Endothelial cell (in vitro differentiated cells): ENCODE data around the gene SLBP. TPM values are rescaled to one million over a fixed set of nuclear protein-coding genes. Genes with fewer than 3 reads are reported as not detected.

Experiments used
- DNase-seq: peaks from one replicate; pipeline ENCODE4 v3.0.0; 2021; ENCODE audit warnings: low spot score
- H3K27ac Mint-ChIP-seq: one replicate; pipeline ENCODE4 v1.8.0; 2021; ENCODE audit warnings: mixed read lengths, inconsistent platforms; ENCODE audit not compliant: unreplicated experiment
- H3K27me3 Mint-ChIP-seq: one replicate; pipeline ENCODE4 v1.8.0; 2021; ENCODE audit warnings: mild to moderate bottlenecking, moderate library complexity, mixed read lengths, inconsistent platforms; ENCODE audit not compliant: unreplicated experiment
- H3K36me3 Mint-ChIP-seq: one replicate; pipeline ENCODE4 v1.8.0; 2021; ENCODE audit warnings: mild to moderate bottlenecking, low read depth, mixed read lengths, inconsistent platforms; ENCODE audit not compliant: unreplicated experiment
- H3K4me1 Mint-ChIP-seq: one replicate; pipeline ENCODE4 v1.8.0; 2021; ENCODE audit warnings: mild to moderate bottlenecking, mixed read lengths, inconsistent platforms; ENCODE audit not compliant: unreplicated experiment
- H3K4me3 Mint-ChIP-seq: one replicate; pipeline ENCODE4 v1.8.0; 2021; ENCODE audit warnings: mild to moderate bottlenecking, mixed read lengths, inconsistent platforms; ENCODE audit not compliant: unreplicated experiment
- H3K9me3 Mint-ChIP-seq: one replicate; pipeline ENCODE4 v1.8.0; 2021; ENCODE audit warnings: mixed read lengths, inconsistent platforms; ENCODE audit not compliant: unreplicated experiment
- total RNA-seq: library from RNA; stranded (reverse); fragmentation: NEBNext Ultra II Directional; extraction: Animal tissue kit (Norgen Biotek cat#: 25700); gene quantifications from one replicate; pipeline ENCODE4 v1.2.1, GENCODE V29; 2021; ENCODE audit not compliant: unreplicated experiment
- TF ChIP-seq, protein P1 (sequence below): fragments of 200-600 bp; sonication (generic); IDR thresholded peaks from one replicate; pipeline ENCODE4 v1.5.0; 2021; ENCODE audit warnings: antibody characterized with exemption; ENCODE audit not compliant: unreplicated experiment

The SLBP gene
- total RNA-seq, 1 donor from 2014 or later: 33.2 TPM

GRCh38 chr4:1749826-1750225, 37.7 kb upstream of the SLBP start:
- Mint-ChIP-seq H3K9me3 (no peaks in the 10 kb centered on the region), H3K4me3 (no peak overlapping the region), H3K27ac (no peak overlapping the region), H3K4me1 (no peaks in the 10 kb centered on the region), H3K36me3 (peaks cover 3% of the 10 kb centered on the region), H3K27me3 (no peaks in the 10 kb centered on the region)
- TF ChIP-seq, protein P1, sequence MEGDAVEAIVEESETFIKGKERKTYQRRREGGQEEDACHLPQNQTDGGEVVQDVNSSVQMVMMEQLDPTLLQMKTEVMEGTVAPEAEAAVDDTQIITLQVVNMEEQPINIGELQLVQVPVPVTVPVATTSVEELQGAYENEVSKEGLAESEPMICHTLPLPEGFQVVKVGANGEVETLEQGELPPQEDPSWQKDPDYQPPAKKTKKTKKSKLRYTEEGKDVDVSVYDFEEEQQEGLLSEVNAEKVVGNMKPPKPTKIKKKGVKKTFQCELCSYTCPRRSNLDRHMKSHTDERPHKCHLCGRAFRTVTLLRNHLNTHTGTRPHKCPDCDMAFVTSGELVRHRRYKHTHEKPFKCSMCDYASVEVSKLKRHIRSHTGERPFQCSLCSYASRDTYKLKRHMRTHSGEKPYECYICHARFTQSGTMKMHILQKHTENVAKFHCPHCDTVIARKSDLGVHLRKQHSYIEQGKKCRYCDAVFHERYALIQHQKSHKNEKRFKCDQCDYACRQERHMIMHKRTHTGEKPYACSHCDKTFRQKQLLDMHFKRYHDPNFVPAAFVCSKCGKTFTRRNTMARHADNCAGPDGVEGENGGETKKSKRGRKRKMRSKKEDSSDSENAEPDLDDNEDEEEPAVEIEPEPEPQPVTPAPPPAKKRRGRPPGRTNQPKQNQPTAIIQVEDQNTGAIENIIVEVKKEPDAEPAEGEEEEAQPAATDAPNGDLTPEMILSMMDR: no peak
- DNase-seq: no peak

- Mint-ChIP-seq H3K27me3 (no peaks in the 10 kb centered on the region), H3K27ac (no peak overlapping the region), H3K4me1 (no peaks in the 10 kb centered on the region), H3K9me3 (no peaks in the 10 kb centered on the region), H3K4me3 (no peak overlapping the region), H3K36me3 (peaks cover 4% of the 10 kb centered on the region)
- DNase-seq: no peak
- TF ChIP-seq, protein P1: no peak
These were observed 37.3 kb upstream of the SLBP start for GRCh38 chr4:1749370-1749769.

- H3K27me3 Mint-ChIP-seq: peaks cover 2% of the 10 kb centered on the region
- H3K27ac Mint-ChIP-seq: no peak overlapping the region
- no peaks in the 10 kb centered on the region for H3K9me3 Mint-ChIP-seq
- peak; percentile 94 for DNase-seq
- no peak overlapping the region for H3K4me3 Mint-ChIP-seq
- peaks cover 6% of the 10 kb centered on the region for H3K36me3 Mint-ChIP-seq
- no peaks in the 10 kb centered on the region for H3K4me1 Mint-ChIP-seq
- TF ChIP-seq, protein P1: peak; percentile 92
These were observed 36.4 kb upstream of the SLBP start for GRCh38 chr4:1748465-1748995.

DNA sequence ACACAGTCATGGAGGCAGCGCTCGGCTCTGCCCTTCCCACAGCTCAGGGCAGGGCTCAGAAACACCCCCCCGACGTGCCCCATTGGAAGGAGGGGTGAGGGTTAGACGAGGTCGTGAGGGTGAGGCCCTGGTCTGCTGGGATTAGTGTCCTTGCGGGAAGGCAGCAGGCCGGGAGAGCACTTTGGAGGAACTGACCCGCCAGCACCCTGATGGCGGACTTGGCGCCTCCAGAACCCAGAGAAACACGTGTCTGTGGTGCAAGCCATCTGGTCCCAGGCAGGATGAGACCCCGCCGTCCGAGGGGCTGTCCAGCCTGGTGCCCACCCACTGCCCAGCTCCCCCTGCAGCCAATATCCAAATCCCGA, 35.5 kb upstream of the SLBP start:
- H3K36me3 Mint-ChIP-seq: peaks cover 9% of the 10 kb centered on the region
- no peak overlapping the region for H3K4me3 Mint-ChIP-seq
- TF ChIP-seq, protein P1: no peak
- H3K9me3 Mint-ChIP-seq: no peaks in the 10 kb centered on the region
- peaks cover 6% of the 10 kb centered on the region for H3K27me3 Mint-ChIP-seq
- DNase-seq: no peak
- H3K4me1 Mint-ChIP-seq: no peaks in the 10 kb centered on the region
- no peak overlapping the region for H3K27ac Mint-ChIP-seq

GRCh38 chr4:1746919-1747602, 34.9 kb upstream of the SLBP start:
- TF ChIP-seq, protein P1: no peak
- H3K9me3 Mint-ChIP-seq: no peaks in the 10 kb centered on the region

More at GRCh38 chr4:1746919-1747602, 34.9 kb upstream of the SLBP start:
- no peak overlapping the region for H3K4me3 Mint-ChIP-seq
- H3K27me3 Mint-ChIP-seq: peaks cover 6% of the 10 kb centered on the region
- no peaks in the 10 kb centered on the region for H3K4me1 Mint-ChIP-seq
- no peak for DNase-seq
- H3K27ac Mint-ChIP-seq: no peak overlapping the region
- peaks cover 9% of the 10 kb centered on the region for H3K36me3 Mint-ChIP-seq
